Activated T-helper 2 cell treated with anti-CD3 and anti-CD28 coated beads, Interferon-gamma antibody, Interleukin-2, Interleukin-4, amounts not matched to agents 10 μg/mL and 5 μg/mL and 100 μg/mL, durations not matched to agents 14 hours and 24 hours and 36 hours (primary cell): ENCODE data around the gene STX3. TPM values are rescaled to one million over a fixed set of nuclear protein-coding genes. Genes with fewer than 3 reads are reported as not detected.

ENCODE experiments used
- total RNA-seq: library from RNA; stranded (reverse); gene quantifications from 2 replicates; pipeline ENCODE4 v1.2.3, GENCODE V29; 2022

The STX3 gene
- total RNA-seq, 1 donor from 2014 or later = 9.9 TPM

Other genes with a start within 250 kb of the STX3 start
- not detected in 2 replicates for gene OR4D9, start 243.8 kb upstream of the STX3 start, total RNA-seq
- 42.8 and 43.4 TPM in 2 replicates for gene OSBP, start 139.6 kb upstream of the STX3 start, total RNA-seq
- 69.0 and 71.2 TPM in 2 replicates for gene PATL1, start 86.3 kb upstream of the STX3 start, total RNA-seq
- gene OR10V1, start 41.5 kb upstream of the STX3 start, total RNA-seq = not detected in 2 replicates
- 87.7 and 90.4 TPM in 2 replicates for gene MRPL16, start 55.4 kb downstream of the STX3 start, total RNA-seq
- gene CBLIF, start 90.1 kb downstream of the STX3 start, total RNA-seq = not detected in 2 replicates
- 0.25 TPM in 1 of 2 replicates, not detected in the other for gene TCN1, start 111.1 kb downstream of the STX3 start, total RNA-seq
- not detected in 2 replicates for gene OOSP3, start 123.4 kb downstream of the STX3 start, total RNA-seq
- gene OOSP1, start 183.1 kb downstream of the STX3 start, total RNA-seq = not detected in 2 replicates
- gene OOSP4A, start 208.7 kb downstream of the STX3 start, total RNA-seq = not detected in 2 replicates